Nephron (organoid): ENCODE data around the gene RNF151.

Experiments
- H3K27ac Mint-ChIP-seq, 3 experiments: 2 replicates each; pipeline ENCODE4 v1.8.0; 2020; ENCODE audit warnings: mixed read lengths in 3 of 3, mild to moderate bottlenecking in 2 of 3, moderate library complexity in 1 of 3
- H3K27me3 Mint-ChIP-seq: 2 replicates; pipeline ENCODE4 v1.8.0; 2021; ENCODE audit warnings: low read depth, mild to moderate bottlenecking, moderate library complexity, mixed read lengths
- H3K36me3 Mint-ChIP-seq: 2 replicates; pipeline ENCODE4 v1.8.0; 2020; ENCODE audit warnings: low read depth, mixed read lengths
- H3K4me1 Mint-ChIP-seq: 2 replicates; pipeline ENCODE4 v1.8.0; 2020; ENCODE audit warnings: mixed read lengths
- H3K4me3 Mint-ChIP-seq, 3 experiments: 2 replicates each; pipeline ENCODE4 v1.8.0; 2020; ENCODE audit warnings: mild to moderate bottlenecking in 3 of 3, mixed read lengths in 3 of 3, moderate library complexity in 2 of 3
- H3K9me3 Mint-ChIP-seq: 2 replicates; pipeline ENCODE4 v1.8.0; 2020; ENCODE audit warnings: mixed read lengths
- TF ChIP-seq, protein P1 (sequence below), 3 experiments: fragments of 200-600 bp; sonication (generic); IDR thresholded peaks; one replicate each; pipeline ENCODE4 v1.5.0; 2021; ENCODE audit warnings: antibody characterized with exemption in 3 of 3; ENCODE audit not compliant: unreplicated experiment in 3 of 3

The RNF151 gene

GRCh38 chr16:1972490-1972877 lies 5.8 kb downstream of the RNF151 start:
- TF ChIP-seq, protein P1, sequence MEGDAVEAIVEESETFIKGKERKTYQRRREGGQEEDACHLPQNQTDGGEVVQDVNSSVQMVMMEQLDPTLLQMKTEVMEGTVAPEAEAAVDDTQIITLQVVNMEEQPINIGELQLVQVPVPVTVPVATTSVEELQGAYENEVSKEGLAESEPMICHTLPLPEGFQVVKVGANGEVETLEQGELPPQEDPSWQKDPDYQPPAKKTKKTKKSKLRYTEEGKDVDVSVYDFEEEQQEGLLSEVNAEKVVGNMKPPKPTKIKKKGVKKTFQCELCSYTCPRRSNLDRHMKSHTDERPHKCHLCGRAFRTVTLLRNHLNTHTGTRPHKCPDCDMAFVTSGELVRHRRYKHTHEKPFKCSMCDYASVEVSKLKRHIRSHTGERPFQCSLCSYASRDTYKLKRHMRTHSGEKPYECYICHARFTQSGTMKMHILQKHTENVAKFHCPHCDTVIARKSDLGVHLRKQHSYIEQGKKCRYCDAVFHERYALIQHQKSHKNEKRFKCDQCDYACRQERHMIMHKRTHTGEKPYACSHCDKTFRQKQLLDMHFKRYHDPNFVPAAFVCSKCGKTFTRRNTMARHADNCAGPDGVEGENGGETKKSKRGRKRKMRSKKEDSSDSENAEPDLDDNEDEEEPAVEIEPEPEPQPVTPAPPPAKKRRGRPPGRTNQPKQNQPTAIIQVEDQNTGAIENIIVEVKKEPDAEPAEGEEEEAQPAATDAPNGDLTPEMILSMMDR (IDR thresholded peaks at IDR 0.05; ENCODE audit: unreplicated experiment in 3 of 3): no peak
- Mint-ChIP-seq H3K36me3 (peaks cover 2% of the 10 kb centered on the region), H3K27me3 (peaks cover 6% of the 10 kb centered on the region), H3K27ac (no peak overlapping the region), H3K9me3 (no peaks in the 10 kb centered on the region), H3K4me1 (peaks cover 14% of the 10 kb centered on the region), H3K4me3 (peak overlapping the region; percentile 95 to 97 (median 96))

- TF ChIP-seq, protein P1 (IDR thresholded peaks at IDR 0.05; ENCODE audit: unreplicated experiment in 3 of 3): no peak
- Mint-ChIP-seq H3K4me3 (peak overlapping the region; percentile 53 to 96 (median 61)), H3K27ac (no peak overlapping the region), H3K36me3 (peaks cover 3% of the 10 kb centered on the region), H3K4me1 (peaks cover 14% of the 10 kb centered on the region), H3K9me3 (no peaks in the 10 kb centered on the region), H3K27me3 (peaks cover 11% of the 10 kb centered on the region)
Measured at GRCh38 chr16:1973461-1974156, 7.0 kb downstream of the RNF151 start.

- Mint-ChIP-seq H3K27ac (no peak overlapping the region), H3K27me3 (peaks cover 14% of the 10 kb centered on the region), H3K9me3 (no peaks in the 10 kb centered on the region), H3K36me3 (peaks cover 3% of the 10 kb centered on the region), H3K4me3 (peak overlapping the region; percentile 53 to 61 (median 54)), H3K4me1 (peaks cover 14% of the 10 kb centered on the region)
- TF ChIP-seq, protein P1 (IDR thresholded peaks at IDR 0.05; ENCODE audit: unreplicated experiment in 3 of 3): no peak
Measured at GRCh38 chr16:1974157-1975070, 7.8 kb downstream of the RNF151 start.

DNA sequence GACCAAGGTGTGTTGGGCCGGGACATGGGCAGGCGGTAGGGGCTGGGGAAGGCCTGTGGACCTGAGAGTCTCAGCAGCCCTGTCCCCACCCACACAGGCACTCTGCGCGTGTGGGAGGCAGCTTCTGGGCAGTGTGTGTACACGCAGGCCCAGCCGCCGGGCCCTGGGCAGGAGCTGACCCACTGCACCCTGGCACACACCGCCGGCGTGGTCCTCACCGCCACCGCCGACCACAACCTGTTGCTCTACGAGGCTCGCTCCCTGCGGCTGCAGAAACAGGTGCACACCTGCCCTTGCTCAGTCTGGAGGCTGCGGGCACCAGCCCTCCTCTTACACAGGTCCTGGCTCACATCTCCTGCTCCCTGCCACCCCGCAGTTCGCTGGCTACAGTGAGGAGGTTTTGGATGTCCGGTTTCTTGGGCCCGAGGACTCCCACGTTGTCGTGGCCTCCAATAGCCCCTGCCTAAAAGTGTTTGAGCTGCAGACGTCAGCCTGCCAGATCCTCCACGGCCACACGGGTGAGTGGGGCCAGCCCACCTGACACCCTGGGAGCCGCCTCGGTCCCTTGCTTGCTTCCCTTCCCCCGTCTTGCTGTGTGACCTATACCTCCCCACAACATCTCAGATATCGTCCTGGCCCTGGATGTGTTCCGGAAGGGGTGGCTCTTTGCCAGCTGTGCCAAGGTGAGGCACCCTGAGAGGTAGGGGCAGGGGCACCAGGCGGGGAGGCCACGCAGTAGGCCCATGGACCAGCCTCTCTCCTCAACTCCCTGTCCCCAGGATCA lies 9.0 kb downstream of the RNF151 start:
- H3K36me3 Mint-ChIP-seq: peaks cover 3% of the 10 kb centered on the region
- H3K27ac Mint-ChIP-seq: no peak overlapping the region
- H3K9me3 Mint-ChIP-seq: no peaks in the 10 kb centered on the region
- peak overlapping the region in 2 of 3 experiments; percentile 51 to 65 for H3K4me3 Mint-ChIP-seq
- H3K4me1 Mint-ChIP-seq: peaks cover 14% of the 10 kb centered on the region
- TF ChIP-seq, protein P1 (IDR thresholded peaks at IDR 0.05; ENCODE audit: unreplicated experiment in 3 of 3): no peak
- H3K27me3 Mint-ChIP-seq: peaks cover 26% of the 10 kb centered on the region

GRCh38 chr16:1976216-1976520 lies 9.5 kb downstream of the RNF151 start:
- no peak overlapping the region for H3K4me3 Mint-ChIP-seq
- H3K4me1 Mint-ChIP-seq: peaks cover 14% of the 10 kb centered on the region
- H3K36me3 Mint-ChIP-seq: peaks cover 3% of the 10 kb centered on the region
- H3K27ac Mint-ChIP-seq: no peak overlapping the region
- H3K27me3 Mint-ChIP-seq: peaks cover 32% of the 10 kb centered on the region
- TF ChIP-seq, protein P1 (IDR thresholded peaks at IDR 0.05; ENCODE audit: unreplicated experiment in 3 of 3): no peak
- H3K9me3 Mint-ChIP-seq: no peaks in the 10 kb centered on the region
